GM15510 (cell line): ENCODE data around the gene TRPV5.

Experiments used
- POLR2A ChIP-seq: IDR thresholded peaks from 3 replicates; pipeline ENCODE4 v1.6.1; 2011; ENCODE audit warnings: borderline replicate concordance; ENCODE audit not compliant: insufficient read length; ENCODE audit errors: extremely low read depth

Gene TRPV5

GRCh38 chr7:142885311-142886230 lies 48.0 kb downstream of the TRPV5 start, which contains the start of gene TRPV6:
TRPV6 (minus strand) TSS chr7:142885745.
- TF ChIP-seq POLR2A, result no peak

- no peak for TF ChIP-seq POLR2A
Observed at GRCh38 chr7:142884286-142884640, 49.3 kb downstream of the TRPV5 start.

GRCh38 chr7:142883571-142884285 lies 49.8 kb downstream of the TRPV5 start:
- TF ChIP-seq POLR2A, result no peak

DNA sequence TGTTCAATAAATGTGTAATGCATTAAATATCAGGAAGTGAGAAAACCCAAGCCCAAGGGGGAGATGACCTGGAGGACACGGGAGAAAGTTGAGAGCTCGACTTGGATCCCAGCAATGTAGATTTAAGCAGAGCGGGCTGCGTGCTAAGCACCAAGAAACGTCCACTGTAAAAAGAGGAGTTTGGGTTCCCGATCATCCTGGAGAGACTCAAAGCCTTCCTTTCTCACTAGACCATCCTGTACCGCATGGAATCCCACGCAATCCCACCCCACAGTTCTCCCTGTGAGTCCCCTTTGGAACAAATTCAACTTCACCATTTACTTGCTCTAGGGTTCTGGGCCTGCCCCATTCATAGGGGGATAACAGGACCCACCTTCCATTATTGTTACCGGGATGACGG lies 50.4 kb downstream of the TRPV5 start:
- no peak for TF ChIP-seq POLR2A

- no peak for TF ChIP-seq POLR2A
Observed at GRCh38 chr7:142882338-142882678, 51.2 kb downstream of the TRPV5 start.

GRCh38 chr7:142881586-142882337 lies 51.8 kb downstream of the TRPV5 start:
- no peak for TF ChIP-seq POLR2A

DNA sequence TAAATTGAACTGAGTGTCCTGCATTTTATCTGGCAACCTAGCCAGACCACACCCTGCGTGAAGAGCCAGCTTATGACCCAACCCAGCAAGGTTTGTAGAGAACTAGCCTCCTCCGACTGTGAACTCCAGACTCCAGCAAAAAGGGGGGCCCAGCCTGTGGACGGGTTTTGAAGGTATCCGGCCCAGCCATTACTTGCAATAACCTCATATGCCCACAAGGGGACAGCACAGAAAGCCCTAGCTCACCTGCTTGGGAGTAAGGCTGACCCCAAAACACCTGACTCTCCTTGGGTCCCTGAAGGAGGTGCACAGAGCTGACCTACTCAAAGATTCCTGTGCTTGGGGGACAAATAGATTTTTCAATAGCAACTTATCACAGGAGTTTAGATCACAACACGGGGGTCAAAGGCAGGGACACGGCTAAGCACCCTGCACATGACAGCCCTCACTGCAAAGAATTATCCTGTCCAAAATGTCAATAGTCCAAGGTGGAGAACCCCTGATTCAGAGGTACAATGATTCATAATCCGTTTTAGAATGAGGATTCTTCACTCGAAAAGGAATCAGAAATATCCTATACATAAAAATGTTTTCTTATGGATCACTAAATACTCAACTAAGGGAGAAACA lies 52.6 kb downstream of the TRPV5 start:
- no peak for TF ChIP-seq POLR2A

GRCh38 chr7:142879060-142879459 lies 54.5 kb downstream of the TRPV5 start:
- no peak for TF ChIP-seq POLR2A

GRCh38 chr7:142878315-142878714 lies 55.2 kb downstream of the TRPV5 start:
- TF ChIP-seq POLR2A, result no peak

DNA sequence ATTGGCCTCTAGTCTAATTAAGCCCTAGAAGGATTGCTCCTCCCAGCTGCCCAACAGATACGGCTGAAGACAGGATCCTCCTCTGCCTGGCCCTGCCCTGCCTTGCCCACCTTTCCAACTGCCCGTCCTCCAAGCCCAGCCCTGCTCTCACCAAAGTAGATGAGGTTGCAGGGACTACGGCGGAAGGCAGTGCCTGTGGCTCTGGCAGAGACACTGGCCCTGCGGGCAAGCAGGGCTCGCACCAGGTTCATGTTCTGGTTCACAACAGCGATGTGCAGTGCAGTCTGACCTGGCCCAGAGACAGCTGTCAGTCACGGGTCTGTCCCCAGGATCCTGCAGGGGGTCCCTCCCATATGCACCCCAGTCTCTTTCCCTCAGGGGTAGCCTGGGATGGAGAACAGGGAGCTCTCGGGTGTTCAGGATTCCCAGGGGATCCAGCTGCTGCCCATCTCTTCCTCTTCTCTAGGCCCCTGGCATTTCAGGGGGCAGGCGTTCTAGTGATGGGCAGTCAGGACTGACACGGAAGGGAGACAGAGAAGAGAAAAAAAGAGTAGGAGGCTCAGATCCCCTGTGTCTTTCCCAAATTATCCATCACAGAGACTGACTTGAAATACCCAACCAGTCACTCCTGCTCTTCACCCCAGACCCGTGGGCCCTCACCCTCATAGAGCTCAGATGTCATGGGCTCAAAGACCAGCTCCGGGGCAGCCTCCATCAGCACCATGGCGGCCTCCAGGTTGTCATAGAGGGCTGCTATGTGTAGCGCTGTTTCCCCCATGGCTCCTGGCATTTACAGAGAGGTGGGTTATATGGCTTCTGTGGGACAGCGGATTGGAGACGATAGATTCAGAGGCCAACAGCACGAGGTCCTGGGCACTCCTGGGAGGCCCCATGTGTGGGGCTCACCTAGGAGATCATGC lies 56.3 kb downstream of the TRPV5 start:
- TF ChIP-seq POLR2A, result no peak

- TF ChIP-seq POLR2A, result no peak
Observed at GRCh38 chr7:142876236-142876960, 57.1 kb downstream of the TRPV5 start.

DNA sequence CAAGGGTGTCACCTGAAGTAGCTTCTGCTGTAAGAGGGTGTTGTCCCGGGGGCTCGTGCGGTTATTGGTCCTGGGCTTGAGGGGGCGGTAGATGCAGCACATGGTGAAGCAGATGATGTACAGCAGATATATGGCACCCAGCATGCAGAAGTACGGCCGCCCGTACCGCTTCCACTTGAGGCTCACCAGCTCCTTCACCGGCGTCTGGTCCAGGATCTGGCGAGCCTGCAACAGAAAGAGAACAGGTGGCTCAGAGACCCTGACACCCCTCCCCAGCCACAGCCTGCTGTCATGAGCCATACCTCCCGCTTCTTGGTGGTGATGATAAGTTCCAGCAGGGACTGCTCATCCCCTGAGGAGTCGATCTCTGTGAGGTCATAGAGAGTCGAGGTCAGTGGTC lies 58.1 kb downstream of the TRPV5 start:
- no peak for TF ChIP-seq POLR2A

GRCh38 chr7:142874837-142875236 lies 58.7 kb downstream of the TRPV5 start:
- no peak for TF ChIP-seq POLR2A

GRCh38 chr7:142874409-142874808 lies 59.1 kb downstream of the TRPV5 start:
- no peak for TF ChIP-seq POLR2A

DNA sequence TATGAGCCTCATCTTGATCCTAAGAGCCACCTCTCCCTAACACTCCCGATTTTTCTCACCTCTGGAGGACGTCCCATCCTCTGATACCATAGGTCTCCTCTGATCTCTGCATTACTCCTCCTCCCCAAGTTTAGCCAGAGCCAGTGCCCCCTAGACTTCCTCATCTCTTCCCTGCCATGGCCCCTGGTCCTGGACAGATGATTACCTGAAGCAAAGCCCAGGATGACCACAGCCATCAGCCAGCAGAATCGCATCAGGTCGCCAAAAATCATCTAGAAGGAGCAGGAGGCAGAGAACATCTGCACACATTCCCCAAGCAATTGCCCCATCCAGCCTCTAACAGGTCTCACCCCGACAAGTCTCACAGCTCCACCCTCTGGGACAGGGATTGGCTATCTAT lies 59.7 kb downstream of the TRPV5 start:
- no peak for TF ChIP-seq POLR2A
